Endometrial microvascular endothelial cells (primary cell): ENCODE measurements around the gene TMEM74B. TPM values are rescaled to one million over a fixed set of nuclear protein-coding genes. Genes with fewer than 3 reads are reported as not detected.
"Not testable (repeated sequence)": the region's sequence is repeated elsewhere in the genome, so short reads cannot be mapped to it uniquely, and the experiment has no call there.

ENCODE experiments used
- in situ Hi-C: cut with HindIII; loops from 2 replicates; pipeline ENCODE4 v1.10.0; 2017; ENCODE audit warnings: low sequenced_read_pairs, low pct_unique_long_range_greater_than_20kb; ENCODE audit errors: inconsistent ontology term
- total RNA-seq: library from RNA; depleted of rRNA; stranded (reverse); fragments of >200 nt; gene quantifications from one replicate; pipeline ENCODE4 v1.2.3, GENCODE V29; 2015; ENCODE audit errors: inconsistent ontology term

TMEM74B gene
- not detected for total RNA-seq

DNA sequence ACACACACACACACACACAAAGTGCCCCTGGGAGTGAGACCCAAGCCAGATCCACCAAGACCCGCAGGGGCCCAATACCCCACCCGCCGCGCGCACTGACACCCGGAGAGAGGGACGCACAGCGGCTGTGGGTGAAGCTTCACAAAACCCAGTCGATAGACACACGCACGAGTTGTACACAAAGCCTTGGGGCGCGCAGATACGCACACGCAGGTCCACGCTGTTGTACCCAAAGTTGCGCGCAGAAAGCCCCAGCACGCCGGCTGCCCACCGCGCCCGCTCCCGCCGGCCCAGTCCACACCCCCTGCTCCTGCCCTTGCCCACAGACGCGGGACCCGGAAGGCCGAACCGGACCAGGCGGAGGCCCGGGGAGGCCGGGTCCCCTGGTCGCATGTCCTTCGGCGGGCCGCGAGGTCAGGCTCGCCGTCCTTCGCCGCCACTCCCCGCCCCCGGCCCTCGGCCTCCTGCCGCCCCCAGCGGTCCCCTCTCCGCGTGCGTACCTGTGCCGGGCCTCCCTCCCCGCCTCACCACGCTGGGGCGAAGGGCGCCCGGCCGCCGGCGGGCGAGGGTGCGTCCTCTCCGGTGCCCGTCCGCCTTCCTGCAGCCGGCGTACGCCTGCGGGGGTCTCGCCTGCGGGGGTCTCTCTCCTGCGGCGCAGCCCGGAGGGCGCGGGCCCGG lies at the start of gene TMEM74B:
Gene TMEM74B (minus strand): TSS at position 344 of the 678 bp plus-strand sequence. CDS start 1,180 bp downstream, outside the sequence.
- in situ Hi-C loops = no loop called here

DNA sequence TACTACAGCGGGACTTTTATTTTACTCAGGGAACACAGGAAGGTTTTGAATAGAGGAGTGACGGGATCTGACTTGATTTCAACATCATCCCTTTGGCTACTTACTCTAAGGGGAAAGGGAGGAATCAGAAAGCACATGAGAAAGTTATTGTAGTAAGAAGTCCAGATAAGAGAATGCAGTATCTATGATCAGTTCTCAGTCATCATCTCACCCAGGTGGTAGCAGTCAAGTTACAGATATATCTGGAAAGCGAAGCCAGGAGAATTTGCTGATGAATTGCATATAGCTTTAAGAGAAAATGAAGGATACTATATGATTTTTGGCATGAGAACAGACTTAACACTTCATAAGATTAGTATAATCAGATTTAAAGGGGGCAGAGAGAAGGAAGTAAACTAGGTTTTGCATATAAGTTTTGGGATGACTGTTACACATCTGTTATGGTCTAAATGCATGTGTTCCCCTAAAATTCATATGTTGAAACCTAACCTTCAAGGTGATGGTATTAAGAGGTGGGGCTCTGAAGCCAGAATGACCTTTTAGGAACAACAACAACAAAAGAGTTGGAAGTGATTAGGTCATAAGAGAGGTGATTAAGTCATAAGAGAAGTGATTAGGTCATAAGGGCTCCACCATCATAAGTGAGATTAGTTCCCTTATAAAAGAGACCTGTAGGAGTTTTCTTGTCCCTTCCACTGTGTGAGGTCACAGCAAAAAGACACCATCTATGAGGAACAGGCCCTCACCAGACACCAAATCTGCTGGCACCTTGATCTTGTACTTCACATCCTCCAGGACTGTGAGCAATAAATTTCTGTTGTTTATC lies 47.7 kb upstream of the TMEM74B start:
- in situ Hi-C loops = no loop called here

DNA sequence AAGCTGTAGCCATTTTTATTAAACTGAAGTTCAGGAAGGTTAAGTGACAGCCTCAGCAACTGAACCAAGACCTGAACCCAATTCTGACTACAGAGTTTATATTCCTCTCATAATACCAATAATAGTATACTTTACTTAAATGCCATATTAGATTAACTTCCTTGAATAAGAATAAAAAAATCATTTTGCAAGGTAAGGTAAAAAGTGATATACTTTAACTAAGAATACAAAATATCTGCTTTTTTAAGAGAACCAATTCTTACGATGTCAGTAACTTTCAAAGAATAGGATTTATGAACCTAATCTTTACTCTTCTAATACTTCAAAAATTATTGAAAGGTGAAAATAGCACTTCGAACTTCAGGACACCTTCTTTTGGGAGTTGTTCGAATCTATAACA lies 44.8 kb upstream of the TMEM74B start:
- in situ Hi-C loops = no loop called here

DNA sequence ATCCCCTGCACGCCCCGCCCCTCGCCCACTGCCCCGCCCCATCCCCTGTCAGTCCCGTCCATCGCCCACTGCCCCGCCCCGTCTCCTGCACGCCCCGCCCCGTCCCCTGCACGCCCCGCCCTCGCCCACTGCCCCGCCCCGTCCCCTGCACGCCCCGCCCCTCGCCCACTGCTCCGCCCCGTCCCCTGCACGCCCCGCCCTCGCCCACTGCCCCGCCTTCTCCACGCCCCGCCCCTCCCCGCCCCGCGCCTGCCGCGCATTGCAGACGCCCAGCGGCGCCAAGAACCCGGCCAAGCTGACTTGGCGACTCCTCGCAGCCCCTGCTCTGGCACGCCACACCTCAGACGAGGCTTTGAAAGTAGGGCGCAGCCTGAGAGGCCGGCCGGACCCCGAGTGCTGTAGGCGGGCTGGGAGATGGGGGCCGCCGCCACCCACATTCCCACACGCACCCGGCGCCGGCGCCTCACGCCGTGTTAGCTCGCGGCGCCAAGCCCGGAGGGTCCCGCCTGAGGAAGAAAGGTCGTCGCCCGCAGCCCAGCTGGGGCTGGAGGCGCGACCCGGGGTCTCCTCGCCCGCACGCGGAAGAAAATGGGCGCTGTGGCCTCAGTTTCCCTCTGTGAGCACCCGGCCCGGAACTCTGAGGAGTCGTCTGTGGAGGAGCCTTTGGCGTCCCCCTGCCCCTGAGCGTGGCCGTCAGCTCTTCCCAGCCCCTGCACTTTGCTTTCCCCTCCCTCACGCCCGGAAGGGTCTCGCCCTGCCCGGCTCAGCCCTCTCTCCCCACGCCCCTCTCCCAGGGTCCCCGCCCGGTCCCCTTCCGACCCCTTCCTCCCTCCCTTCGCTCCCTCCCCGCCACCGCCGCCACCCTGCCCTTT lies 41.2 kb upstream of the TMEM74B start, which contains the start of gene RAD21L1:
Gene RAD21L1 (plus strand): TSS at position 262 of the 872 bp plus-strand sequence. CDS start 2,410 bp downstream, outside the sequence.
- in situ Hi-C loops = no loop called here

DNA sequence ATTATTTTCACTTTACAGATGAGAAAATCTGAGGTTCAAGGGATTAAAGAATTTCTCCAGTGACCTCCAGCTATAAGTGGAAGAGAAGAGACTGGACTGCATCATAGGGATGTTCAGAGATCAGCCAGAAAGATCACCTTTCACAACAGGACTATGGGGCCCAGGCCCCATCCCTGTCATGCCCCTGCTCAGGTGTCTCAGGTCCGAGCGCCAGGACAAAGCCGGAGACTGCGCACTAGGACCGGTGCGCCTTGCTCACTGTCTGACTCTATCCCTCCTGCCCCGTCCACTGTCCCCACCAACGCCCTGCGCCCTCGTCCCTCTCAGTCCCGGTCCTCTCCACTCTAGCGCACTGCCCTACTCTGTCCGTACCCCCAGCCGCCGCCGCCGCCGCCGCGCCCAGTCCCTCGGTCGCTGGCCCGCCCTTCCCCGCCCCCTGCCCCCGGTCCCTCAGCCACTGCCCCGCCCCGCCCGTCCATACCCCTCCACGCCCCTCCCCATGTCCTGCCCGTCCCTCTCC lies 40.5 kb upstream of the TMEM74B start:
- in situ Hi-C loops = no loop called here

DNA sequence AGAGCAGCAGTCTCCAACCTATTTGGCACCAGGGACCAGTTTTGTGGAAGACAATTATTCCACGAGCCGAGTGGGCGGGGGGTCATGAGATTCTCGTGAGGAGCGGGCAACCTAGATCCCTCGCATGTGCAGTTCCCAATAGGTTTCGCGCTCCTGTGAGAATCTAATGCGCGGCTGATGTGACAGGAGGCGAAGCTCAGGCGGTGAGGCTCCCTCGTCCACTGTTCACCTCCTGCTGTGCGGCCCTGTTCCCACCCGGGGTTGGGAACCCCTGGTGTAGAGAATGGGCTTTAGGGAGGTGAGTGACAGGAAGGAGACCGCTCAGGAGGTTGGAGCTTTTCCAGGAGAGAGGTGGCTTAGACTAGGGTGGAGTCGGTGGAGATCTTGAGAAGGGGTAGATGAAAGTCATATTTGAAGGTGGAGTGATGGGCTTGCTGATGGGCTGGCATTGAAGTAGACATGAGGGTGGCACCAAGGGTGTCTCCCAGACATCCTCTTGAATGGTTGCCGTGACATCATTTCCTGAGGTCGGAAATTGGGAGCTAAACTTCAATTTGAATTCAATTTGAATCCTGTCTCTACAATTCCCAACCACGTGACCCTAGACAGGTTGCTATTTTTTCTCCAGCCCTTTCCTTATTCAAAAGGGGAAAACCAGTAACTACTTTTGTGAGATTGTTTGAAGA lies 39.6 kb upstream of the TMEM74B start:
- in situ Hi-C loops = no loop called here

DNA sequence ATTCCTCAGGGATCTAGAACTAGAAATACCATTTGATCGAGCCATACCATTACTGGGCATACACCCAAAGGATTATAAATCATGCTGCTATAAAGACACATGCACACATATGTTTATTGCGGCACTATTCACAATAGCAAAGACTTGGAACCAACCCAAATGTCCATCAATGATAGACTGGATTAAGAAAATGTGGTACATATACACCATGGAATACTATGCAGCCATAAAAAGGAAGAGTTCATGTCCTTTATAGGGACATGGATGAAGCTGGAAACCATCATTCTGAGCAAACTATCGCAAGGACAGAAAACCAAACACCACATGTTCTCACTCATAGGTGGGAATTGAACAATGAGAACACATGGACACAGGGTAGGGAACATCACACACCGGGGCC lies 38.0 kb upstream of the TMEM74B start:
- in situ Hi-C loops = not testable (repeated sequence)

DNA sequence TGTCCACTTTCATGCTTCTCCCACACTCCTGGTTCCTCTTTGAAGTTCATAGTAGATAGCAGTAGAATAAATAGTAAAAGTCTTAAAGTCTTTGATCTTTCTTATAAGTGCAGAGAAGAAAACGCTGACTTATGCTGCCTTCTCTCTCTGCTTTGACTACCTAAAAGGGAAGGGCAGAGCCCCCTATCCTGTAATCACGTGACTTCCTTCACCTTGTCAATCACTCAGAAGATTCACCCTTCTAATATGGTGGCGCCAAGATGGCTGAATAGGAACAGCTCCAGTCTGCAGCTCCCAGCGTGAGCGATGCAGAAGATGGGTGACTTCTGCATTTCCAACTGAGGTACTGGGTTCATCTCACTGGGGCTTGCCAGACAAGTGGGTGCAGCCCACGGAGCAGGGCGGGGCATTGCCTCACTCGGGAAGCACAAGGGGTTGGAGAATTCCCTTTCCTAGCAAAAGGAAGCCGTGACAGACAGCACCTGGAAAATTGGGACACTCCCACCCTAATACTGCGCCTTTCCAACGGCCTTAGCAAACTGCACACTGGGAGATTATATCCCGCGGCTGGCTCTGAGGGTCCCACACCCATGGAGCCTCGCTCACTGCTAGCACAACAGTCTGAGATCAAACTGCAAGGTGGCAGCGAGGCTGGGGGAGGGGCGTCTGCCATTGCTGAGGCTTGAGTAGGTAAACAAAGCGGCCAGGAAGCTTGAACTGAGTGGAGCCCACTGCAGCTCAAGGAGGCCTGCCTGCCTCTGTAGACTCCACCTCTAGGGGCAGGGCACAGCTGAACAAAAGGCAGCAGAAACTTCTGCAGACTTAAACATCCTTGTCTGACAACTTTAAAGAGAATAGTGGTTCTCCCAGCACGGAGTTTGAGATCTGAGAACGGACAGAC lies 32.0 kb upstream of the TMEM74B start:
- in situ Hi-C loops = not testable (repeated sequence)

DNA sequence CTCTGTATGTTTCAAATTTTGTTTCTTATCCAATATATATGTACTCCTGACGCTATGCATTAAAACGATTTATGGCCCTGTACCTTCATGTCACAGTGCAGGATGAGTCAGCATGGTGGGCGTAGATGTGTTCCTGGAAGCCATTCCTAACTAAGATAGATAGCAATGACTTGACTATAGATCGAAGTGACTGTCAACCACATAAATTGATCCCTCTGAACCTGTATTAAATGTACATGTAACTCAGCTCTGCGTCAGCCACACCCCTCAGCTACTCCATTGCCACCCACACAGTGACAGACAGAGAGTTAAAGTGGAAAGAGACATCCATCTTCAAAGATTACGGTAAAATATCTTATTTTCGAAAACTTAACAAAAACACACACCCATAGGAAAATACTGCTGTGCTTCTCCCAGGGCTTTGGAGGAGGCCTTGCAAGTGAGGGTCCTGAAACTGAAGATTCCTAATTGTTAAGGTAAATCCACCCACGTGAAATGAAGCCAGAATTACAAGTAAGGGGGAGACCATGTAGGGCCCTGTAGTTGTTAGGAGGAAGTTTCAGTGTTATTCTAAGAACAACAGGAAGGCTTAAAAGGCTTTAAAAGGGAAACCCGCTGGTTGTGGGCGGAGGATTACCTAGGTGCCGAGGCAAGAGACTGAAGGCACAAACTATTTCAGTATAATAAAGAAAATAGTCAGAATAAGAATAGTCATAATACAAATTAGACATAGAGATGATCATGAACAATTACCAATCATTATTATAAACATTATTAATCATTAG lies 30.8 kb upstream of the TMEM74B start:
- in situ Hi-C loops = no loop called here

DNA sequence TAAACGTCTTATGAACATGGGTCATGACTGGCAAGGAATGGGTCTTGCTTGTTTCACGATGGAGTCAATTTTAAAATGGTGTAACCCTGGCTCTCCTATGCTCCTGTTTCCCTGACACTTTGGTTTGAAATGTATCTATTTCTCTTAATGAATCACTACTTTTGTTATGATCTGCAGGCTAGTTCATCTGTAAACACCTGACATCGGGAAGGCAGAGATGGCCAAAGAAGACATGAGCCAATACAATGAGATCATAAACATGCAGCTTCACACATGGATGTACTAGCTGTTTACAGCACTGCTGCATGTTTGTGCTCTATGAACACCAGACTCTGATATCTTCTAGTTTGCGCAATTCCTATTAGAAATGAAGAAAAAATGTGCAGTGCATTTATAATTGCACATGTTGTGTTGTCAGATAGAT lies 30.1 kb upstream of the TMEM74B start:
- in situ Hi-C loops = no loop called here

DNA sequence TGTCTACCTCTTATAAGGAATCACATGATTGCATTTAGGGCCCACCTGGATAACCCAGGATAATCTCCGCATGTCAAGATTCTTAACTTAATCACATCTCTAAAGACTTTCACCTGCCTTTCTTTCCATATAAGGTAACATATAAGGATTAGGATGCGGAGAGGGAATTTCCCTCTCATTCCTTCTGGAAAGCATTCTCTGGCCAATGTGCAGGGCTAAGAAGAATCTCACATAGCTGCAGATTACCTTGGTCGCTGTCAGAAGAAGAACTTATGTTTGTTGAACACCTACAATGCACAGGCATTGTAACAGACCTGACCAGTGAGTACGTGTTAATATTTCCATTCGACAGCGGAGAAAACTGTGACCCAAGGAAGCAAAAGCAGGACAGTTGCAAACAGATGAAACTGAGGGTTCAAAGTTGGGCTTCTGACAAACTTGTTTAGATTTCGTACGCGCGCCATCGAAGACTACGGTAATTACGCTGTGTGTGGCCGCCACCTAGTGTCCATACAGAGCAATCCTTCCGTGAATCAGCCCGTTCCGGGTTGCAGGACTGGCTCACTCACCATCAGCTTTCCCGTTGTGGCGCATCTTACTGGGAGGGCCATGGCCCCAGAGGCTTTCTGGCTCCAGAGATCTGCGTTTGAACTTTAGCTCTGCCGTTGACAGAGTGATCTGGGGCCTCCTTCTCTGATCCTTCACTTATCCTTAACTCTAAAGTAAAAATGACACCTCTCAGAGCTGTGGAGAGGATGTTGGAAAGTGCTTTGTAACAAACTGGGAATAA lies 28.0 kb upstream of the TMEM74B start:
- in situ Hi-C loops = no loop called here

DNA sequence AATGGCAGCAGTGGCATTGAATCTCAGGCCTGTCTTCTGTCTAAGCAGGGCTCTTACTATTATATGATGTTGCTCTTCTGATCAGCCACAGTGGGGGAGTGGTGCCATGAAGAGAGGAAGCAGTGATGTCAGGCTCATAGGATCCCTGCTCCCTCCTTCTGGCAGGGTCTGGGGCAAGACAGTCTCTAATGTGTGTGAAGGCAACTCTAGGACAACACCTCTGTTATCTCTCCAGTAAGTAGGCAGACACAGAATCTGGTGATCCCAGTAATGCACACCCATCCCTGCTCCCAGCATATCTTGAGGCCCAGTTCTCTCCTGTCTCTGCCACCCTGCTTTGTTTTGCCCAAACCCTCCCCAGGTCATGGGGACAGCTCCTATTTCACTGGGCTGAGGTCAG lies 27.2 kb upstream of the TMEM74B start:
- in situ Hi-C loops = no loop called here

DNA sequence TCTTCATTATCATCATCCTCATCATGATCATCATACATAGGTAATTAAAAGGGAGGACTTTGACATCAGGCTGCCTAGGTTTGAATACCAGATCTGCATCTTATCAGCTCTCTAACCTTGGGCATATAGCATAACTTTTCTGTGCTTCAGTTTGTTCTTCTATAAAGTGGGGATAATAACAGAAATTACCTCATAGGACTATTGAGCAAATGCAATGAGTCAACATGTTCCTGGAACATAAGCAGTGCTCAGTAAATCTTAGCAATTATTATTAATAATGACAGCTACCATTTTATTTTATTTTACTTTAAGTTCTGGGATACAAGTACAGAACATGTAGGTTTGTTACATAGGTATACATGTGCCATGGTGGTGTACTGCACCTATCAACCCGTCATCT lies 25.7 kb upstream of the TMEM74B start:
- in situ Hi-C loops = no loop called here

DNA sequence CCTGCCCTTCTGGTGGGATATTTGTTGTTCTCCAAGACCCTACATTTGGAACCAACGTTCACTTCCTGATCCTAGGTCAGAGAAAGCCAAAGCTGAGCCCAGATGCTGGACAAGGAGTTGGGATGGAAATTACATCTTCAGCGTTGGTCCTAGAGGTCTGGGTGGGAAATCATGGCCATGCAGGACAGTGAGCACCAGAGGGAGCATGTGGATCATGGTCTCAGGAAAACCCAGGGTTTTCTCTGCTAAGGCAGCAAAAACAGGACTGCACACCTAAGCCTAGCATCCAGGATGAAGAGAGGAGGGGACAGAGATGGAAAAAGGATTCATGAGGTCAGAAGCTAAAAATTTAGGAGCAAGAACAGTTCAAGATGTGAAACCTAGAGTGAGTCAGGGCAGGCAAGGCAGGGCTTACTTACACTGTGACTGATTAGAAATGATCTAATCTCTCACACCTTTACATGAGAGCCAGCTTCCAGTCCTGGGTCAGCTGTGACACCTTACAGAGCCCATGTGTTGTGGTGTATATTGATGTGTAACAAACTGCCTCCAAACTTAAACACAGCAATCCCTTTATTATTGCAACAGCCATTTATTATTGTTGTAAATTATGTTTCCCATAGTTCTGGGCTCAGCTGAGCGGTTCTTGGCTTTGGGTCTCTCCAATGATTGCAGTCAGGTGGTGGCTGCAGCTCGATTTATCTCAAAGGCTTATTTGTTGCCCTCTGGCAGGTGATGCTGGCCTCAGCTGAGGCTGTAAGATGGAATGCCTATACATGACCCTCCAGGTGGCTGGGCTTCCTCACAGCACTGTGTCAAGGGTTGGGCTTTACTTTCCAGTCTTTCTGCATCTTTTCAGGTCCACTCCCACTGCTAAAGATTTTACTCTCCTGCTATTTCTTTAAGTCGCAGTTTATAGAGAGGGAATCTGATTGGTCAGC lies 24.9 kb upstream of the TMEM74B start:
- in situ Hi-C loops = no loop called here

DNA sequence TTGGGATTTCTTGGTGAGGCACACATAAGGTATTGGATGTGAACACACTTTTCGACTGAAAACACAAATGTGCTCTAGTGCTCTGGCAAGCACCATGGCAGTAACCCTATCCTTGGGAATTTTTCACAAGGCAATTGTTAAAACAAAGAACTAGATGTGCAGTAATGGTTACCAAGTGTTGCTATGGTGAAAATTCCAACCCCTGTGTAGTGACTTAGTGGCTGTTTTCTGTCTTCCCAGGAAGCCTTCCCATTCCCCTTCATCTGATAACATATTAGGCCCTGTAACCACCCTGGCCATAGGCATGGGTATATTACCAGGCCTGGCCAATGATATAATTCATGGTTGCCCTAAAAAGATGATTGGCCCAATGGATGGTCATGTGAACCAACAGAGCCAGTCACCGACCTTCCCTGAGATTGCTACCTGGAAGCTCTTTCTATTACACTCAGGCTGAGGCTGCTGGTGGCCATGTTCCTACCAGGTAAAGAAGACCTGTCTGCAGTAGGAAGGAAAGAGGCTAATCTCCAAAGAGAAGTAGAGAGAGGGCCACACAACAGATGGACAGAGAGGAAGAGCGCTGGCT lies 22.6 kb upstream of the TMEM74B start:
- in situ Hi-C loops = no loop called here
